Measurements from ENCODE around the gene PLEKHM2. TPM values are rescaled to one million over a fixed set of nuclear protein-coding genes. Genes with fewer than 3 reads are reported as not detected.

PLEKHM2 gene
- total and polyA plus RNA-seq, 5 donors from 2014 or later = 3.2 to 71.8 (median 4.2) TPM

- Histone ChIP-seq H3K4me3 (ENCODE audit: low read depth, low read length) (no peak overlapping the region), H3K27me3 (ENCODE audit: control insufficient read depth, insufficient read depth, low read length) (no peaks in the 10 kb centered on the region), H3K27ac (ENCODE audit: insufficient read depth, low read length, poor library complexity, severe bottlenecking) (no peak overlapping the region), H3K36me3 (ENCODE audit: control insufficient read depth, insufficient read depth, low read length) (peaks cover 70% of the 10 kb centered on the region), H3K9me3 (ENCODE audit: control insufficient read depth in 2 of 2, low read length in 2 of 2) (no peaks in the 10 kb centered on the region), H3K4me1 (ENCODE audit: control insufficient read depth, insufficient read depth, low read length, poor library complexity, severe bottlenecking) (no peaks in the 10 kb centered on the region)
- no peaks in the 10 kb centered on the region for H3K27me3 Mint-ChIP-seq
- no peak overlapping the region for H3K27ac Mint-ChIP-seq
- no peak overlapping the region for H3K4me3 Mint-ChIP-seq
- DNase-seq (no peak), ATAC-seq (ENCODE audit: low read depth in 2 of 2) (no peak)
- H3K4me1 Mint-ChIP-seq = peaks cover 0 to 5% (median 0%) of the 10 kb centered on the region in 4 donors
- peaks cover 20% of the 10 kb centered on the region for H3K36me3 Mint-ChIP-seq
- no peaks in the 10 kb centered on the region for H3K9me3 Mint-ChIP-seq
Measured at GRCh38 chr1:15722836-15723532, 38.9 kb downstream of the PLEKHM2 start.

- no peaks in the 10 kb centered on the region for H3K9me3 ChIP-seq (ENCODE audit: control insufficient read depth in 2 of 2, low read length in 2 of 2)
- H3K36me3 Mint-ChIP-seq = peaks cover 21% of the 10 kb centered on the region
- no peak for ATAC-seq (ENCODE audit: low read depth in 2 of 2)
Measured at GRCh38 chr1:15723631-15724246, 39.6 kb downstream of the PLEKHM2 start.

GRCh38 chr1:15724949-15725880 lies 41.1 kb downstream of the PLEKHM2 start:
- Mint-ChIP-seq H3K9me3 (no peaks in the 10 kb centered on the region), H3K36me3 (peaks cover 21% of the 10 kb centered on the region), H3K4me1 (peaks cover 0 to 5% (median 0%) of the 10 kb centered on the region in 4 donors), H3K4me3 (no peak overlapping the region), H3K27ac (peak overlapping the region in 1 of 3 donors; percentile 49), H3K27me3 (no peaks in the 10 kb centered on the region)
- Histone ChIP-seq H3K9me3 (ENCODE audit: control insufficient read depth in 2 of 2, low read length in 2 of 2) (no peaks in the 10 kb centered on the region), H3K27me3 (ENCODE audit: control insufficient read depth, insufficient read depth, low read length) (no peaks in the 10 kb centered on the region), H3K4me1 (ENCODE audit: control insufficient read depth, insufficient read depth, low read length, poor library complexity, severe bottlenecking) (no peaks in the 10 kb centered on the region), H3K36me3 (ENCODE audit: control insufficient read depth, insufficient read depth, low read length) (peaks cover 56% of the 10 kb centered on the region), H3K4me3 (ENCODE audit: low read depth, low read length) (no peak overlapping the region), H3K27ac (ENCODE audit: insufficient read depth, low read length, poor library complexity, severe bottlenecking) (no peak overlapping the region)
- no peak for DNase-seq
- no peak for ATAC-seq (ENCODE audit: low read depth in 2 of 2)

More at GRCh38 chr1:15723631-15724246, 39.6 kb downstream of the PLEKHM2 start:
- Mint-ChIP-seq H3K4me1 (peaks cover 0 to 5% (median 0%) of the 10 kb centered on the region in 4 donors), H3K27me3 (no peaks in the 10 kb centered on the region), H3K9me3 (no peaks in the 10 kb centered on the region), H3K27ac (no peak overlapping the region), H3K4me3 (no peak overlapping the region)
- Histone ChIP-seq H3K27ac (ENCODE audit: insufficient read depth, low read length, poor library complexity, severe bottlenecking) (no peak overlapping the region), H3K27me3 (ENCODE audit: control insufficient read depth, insufficient read depth, low read length) (no peaks in the 10 kb centered on the region), H3K36me3 (ENCODE audit: control insufficient read depth, insufficient read depth, low read length) (peaks cover 67% of the 10 kb centered on the region), H3K4me3 (ENCODE audit: low read depth, low read length) (no peak overlapping the region), H3K4me1 (ENCODE audit: control insufficient read depth, insufficient read depth, low read length, poor library complexity, severe bottlenecking) (no peaks in the 10 kb centered on the region)
- no peak for DNase-seq

- no peak overlapping the region for H3K27ac Mint-ChIP-seq
- Histone ChIP-seq H3K9me3 (ENCODE audit: control insufficient read depth in 2 of 2, low read length in 2 of 2) (no peaks in the 10 kb centered on the region), H3K4me3 (ENCODE audit: low read depth, low read length) (no peak overlapping the region), H3K4me1 (ENCODE audit: control insufficient read depth, insufficient read depth, low read length, poor library complexity, severe bottlenecking) (no peaks in the 10 kb centered on the region), H3K36me3 (ENCODE audit: control insufficient read depth, insufficient read depth, low read length) (peaks cover 51% of the 10 kb centered on the region), H3K27ac (ENCODE audit: insufficient read depth, low read length, poor library complexity, severe bottlenecking) (no peak overlapping the region), H3K27me3 (ENCODE audit: control insufficient read depth, insufficient read depth, low read length) (no peaks in the 10 kb centered on the region)
- H3K27me3 Mint-ChIP-seq = no peaks in the 10 kb centered on the region
- DNase-seq (no peak), ATAC-seq (ENCODE audit: low read depth in 2 of 2) (no peak)
- peaks cover 16% of the 10 kb centered on the region for H3K36me3 Mint-ChIP-seq
- H3K4me3 Mint-ChIP-seq = no peak overlapping the region
- no peaks in the 10 kb centered on the region for H3K9me3 Mint-ChIP-seq
- peaks cover 0 to 5% (median 0%) of the 10 kb centered on the region in 4 donors for H3K4me1 Mint-ChIP-seq
Measured at GRCh38 chr1:15726508-15726907, 42.4 kb downstream of the PLEKHM2 start.

GRCh38 chr1:15727021-15727420 lies 42.9 kb downstream of the PLEKHM2 start:
- Histone ChIP-seq H3K36me3 (ENCODE audit: control insufficient read depth, insufficient read depth, low read length) (peaks cover 47% of the 10 kb centered on the region), H3K4me1 (ENCODE audit: control insufficient read depth, insufficient read depth, low read length, poor library complexity, severe bottlenecking) (no peaks in the 10 kb centered on the region), H3K4me3 (ENCODE audit: low read depth, low read length) (no peak overlapping the region), H3K27ac (ENCODE audit: insufficient read depth, low read length, poor library complexity, severe bottlenecking) (no peak overlapping the region), H3K9me3 (ENCODE audit: control insufficient read depth in 2 of 2, low read length in 2 of 2) (no peaks in the 10 kb centered on the region), H3K27me3 (ENCODE audit: control insufficient read depth, insufficient read depth, low read length) (no peaks in the 10 kb centered on the region)
- H3K27me3 Mint-ChIP-seq = no peaks in the 10 kb centered on the region
- ATAC-seq (ENCODE audit: low read depth in 2 of 2) = no peak
- peaks cover 16% of the 10 kb centered on the region for H3K36me3 Mint-ChIP-seq
- no peak overlapping the region for H3K4me3 Mint-ChIP-seq
- no peak overlapping the region for H3K27ac Mint-ChIP-seq
- peaks cover 0 to 5% (median 0%) of the 10 kb centered on the region in 4 donors for H3K4me1 Mint-ChIP-seq
- H3K9me3 Mint-ChIP-seq = no peaks in the 10 kb centered on the region
- DNase-seq = no peak

- DNase-seq = no peak
- Histone ChIP-seq H3K36me3 (ENCODE audit: control insufficient read depth, insufficient read depth, low read length) (peaks cover 47% of the 10 kb centered on the region), H3K27me3 (ENCODE audit: control insufficient read depth, insufficient read depth, low read length) (no peaks in the 10 kb centered on the region), H3K9me3 (ENCODE audit: control insufficient read depth in 2 of 2, low read length in 2 of 2) (no peaks in the 10 kb centered on the region), H3K27ac (ENCODE audit: insufficient read depth, low read length, poor library complexity, severe bottlenecking) (no peak overlapping the region), H3K4me3 (ENCODE audit: low read depth, low read length) (no peak overlapping the region), H3K4me1 (ENCODE audit: control insufficient read depth, insufficient read depth, low read length, poor library complexity, severe bottlenecking) (no peaks in the 10 kb centered on the region)
- Mint-ChIP-seq H3K27ac (peak overlapping the region in 1 of 3 donors; percentile 94), H3K4me1 (peaks cover 0 to 5% (median 0%) of the 10 kb centered on the region in 4 donors), H3K4me3 (no peak overlapping the region), H3K27me3 (no peaks in the 10 kb centered on the region), H3K9me3 (no peaks in the 10 kb centered on the region), H3K36me3 (peaks cover 16% of the 10 kb centered on the region)
- no peak for ATAC-seq (ENCODE audit: low read depth in 2 of 2)
Measured at GRCh38 chr1:15727424-15727823, 43.3 kb downstream of the PLEKHM2 start.

- no peak overlapping the region for H3K4me3 ChIP-seq (ENCODE audit: low read depth, low read length)
- no peaks in the 10 kb centered on the region for H3K27me3 ChIP-seq (ENCODE audit: control insufficient read depth, insufficient read depth, low read length)
- no peaks in the 10 kb centered on the region for H3K27me3 Mint-ChIP-seq
- ATAC-seq (ENCODE audit: low read depth in 2 of 2) (no peak), DNase-seq (no peak)
- H3K9me3 ChIP-seq (ENCODE audit: control insufficient read depth in 2 of 2, low read length in 2 of 2) = no peaks in the 10 kb centered on the region
- no peak overlapping the region for H3K4me3 Mint-ChIP-seq
- H3K4me1 ChIP-seq (ENCODE audit: control insufficient read depth, insufficient read depth, low read length, poor library complexity, severe bottlenecking) = no peaks in the 10 kb centered on the region
- H3K36me3 Mint-ChIP-seq = peaks cover 18% of the 10 kb centered on the region
- peaks cover 0 to 5% (median 0%) of the 10 kb centered on the region in 4 donors for H3K4me1 Mint-ChIP-seq
- peaks cover 50% of the 10 kb centered on the region for H3K36me3 ChIP-seq (ENCODE audit: control insufficient read depth, insufficient read depth, low read length)
- no peaks in the 10 kb centered on the region for H3K9me3 Mint-ChIP-seq
- H3K27ac ChIP-seq (ENCODE audit: insufficient read depth, low read length, poor library complexity, severe bottlenecking) = no peak overlapping the region
- peak overlapping the region in 1 of 3 donors; percentile 23 for H3K27ac Mint-ChIP-seq
Measured at GRCh38 chr1:15727866-15728534, 43.9 kb downstream of the PLEKHM2 start.

All from CD4-positive, CD25-positive, alpha-beta regulatory T cell (primary cell).